Raji (cell line): ENCODE measurements around the gene ARFGAP3.

Experiments used
- POLR2A ChIP-seq: IDR thresholded peaks from 2 replicates; pipeline ENCODE4 v1.6.1; 2011; ENCODE audit warnings: low read depth, low read length, control low read depth; ENCODE audit not compliant: insufficient read depth

ARFGAP3 gene

GRCh38 chr22:42876041-42876440, 19.0 kb upstream of the ARFGAP3 start:
- TF ChIP-seq POLR2A: no peak

DNA sequence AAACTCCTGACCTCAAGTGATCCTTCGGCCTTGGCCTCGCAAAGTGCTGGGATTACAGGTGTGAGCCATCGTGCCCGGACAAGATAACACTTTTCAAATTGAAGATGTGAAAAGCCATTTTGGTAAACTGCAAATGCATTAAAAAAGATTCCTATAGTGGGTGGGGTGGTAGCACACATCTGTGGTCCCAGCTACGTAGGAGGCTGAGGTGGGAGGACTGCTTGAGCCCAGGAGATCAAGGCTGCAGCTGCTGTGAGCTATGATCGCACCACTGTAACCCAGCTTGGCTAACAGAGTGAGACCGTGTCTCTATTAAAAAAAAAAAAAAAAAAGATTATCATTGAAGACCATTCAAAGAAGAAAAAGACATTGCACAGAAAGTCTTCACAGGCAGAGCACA, 16.9 kb upstream of the ARFGAP3 start:
- TF ChIP-seq POLR2A: no peak

DNA sequence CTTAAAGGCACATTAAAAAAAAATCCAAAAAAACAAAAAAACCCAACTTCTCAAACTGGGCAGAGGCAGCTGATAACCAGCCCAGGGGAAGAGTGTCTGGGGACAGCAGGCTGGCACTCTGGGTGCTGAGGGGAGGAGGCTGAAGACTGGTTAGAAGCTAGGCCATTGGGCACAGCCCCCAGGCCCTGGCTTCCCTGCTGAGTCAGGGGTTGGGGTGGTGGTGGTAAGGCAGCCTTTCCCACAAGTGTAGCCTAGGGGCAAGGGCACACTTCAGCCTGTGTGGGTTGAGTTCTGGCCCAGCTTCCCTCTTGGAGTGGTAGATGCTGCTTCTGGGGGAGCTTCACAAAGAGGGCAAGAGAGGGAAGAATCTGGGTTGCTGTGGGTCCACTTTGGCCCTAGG, 16.3 kb upstream of the ARFGAP3 start:
- TF ChIP-seq POLR2A: no peak

- TF ChIP-seq POLR2A: no peak
These were observed 15.7 kb upstream of the ARFGAP3 start for GRCh38 chr22:42872821-42873220.

DNA sequence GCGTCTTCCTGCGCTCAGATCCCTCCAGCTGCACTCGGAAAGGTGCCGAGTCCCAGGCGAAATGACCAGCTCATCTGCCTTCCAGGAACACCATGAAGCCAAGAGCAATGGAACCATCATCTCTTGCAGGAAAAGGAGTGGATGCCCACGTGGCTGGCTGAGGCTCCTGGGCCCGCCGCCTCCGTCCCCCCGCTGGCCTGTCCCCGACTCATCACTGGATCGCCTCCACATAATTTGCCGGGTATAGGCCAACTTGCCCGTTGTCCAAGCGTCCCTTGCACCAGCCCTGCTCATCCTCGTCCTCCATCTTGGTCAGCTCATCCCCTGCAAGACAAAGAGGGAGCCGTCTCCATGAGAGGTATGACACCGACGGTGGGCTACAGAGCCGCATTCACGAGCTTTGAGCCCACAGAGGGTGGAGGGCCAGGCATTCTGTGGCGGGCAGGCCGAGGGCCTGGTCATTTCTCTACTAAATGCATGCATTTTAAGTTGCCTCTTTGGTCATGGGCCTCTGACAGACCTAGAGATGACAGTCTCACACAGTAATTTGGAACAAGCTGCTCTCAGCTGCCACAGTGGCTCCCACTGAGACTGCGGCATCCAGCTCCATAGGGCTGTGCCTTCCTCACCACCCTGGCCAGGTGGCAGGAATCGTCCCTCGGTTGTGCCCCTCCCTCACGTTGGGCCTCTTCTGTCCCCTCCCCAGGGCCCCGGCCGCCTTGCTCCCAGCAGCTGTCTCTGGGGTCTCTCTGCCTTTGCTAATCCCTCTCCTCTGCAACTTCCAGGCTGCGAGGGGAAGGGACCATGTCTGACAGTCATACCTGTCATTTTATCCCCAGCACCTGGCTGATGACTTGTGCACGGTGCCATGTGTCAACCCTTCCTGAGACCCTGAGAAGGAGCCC, 14.3 kb upstream of the ARFGAP3 start:
- TF ChIP-seq POLR2A: no peak

DNA sequence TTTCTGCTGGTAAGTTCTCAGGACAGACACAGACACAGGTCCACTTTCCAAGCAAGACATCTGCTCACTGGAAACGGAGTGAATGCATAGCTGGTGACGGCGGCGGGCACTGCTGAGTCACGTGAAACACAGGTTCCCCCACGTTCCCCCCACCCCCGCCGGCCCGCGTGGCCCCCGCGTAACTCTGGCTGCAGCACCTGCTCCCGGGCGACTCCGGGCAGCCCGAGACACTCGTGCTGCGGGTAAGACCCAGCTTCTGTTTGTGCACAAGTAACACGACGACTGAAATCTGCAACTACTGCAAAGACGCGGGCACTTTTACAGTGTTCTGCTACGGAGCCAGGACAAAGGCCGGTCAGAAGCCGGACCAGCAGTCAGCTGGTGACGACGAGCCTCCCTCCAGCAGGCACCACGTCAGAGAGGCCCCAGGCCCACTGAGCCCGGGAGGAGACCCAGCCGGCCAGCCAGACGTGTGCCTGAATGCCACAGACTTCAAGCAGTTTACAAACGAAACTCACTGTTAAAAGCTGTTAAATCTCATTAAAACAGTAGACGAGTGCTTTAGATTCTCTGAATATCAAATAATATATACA, 12.9 kb upstream of the ARFGAP3 start:
- TF ChIP-seq POLR2A: no peak

DNA sequence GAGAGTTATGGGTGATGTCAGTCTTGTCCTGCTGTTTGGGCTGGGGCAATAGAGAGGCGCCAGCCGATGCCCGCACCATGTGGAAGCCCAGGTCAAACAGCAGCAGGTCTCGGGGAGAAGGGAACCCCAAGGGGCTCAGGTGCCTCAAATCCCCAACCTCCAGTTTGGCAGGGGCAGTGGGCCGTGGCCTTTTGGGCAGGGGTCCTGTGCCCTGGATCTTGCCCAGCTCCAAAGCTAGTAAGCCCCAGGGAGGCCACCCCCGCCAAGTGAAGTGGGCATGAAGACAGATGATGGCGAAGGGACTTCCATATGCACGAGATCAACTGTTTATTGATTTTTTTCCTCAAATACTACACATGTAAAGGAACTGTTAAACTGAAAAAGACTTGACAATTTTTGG, 12.4 kb upstream of the ARFGAP3 start:
- TF ChIP-seq POLR2A: no peak

GRCh38 chr22:42868751-42869251, 11.7 kb upstream of the ARFGAP3 start:
- TF ChIP-seq POLR2A: no peak

- TF ChIP-seq POLR2A: no peak
These were observed 9.0 kb upstream of the ARFGAP3 start for GRCh38 chr22:42866100-42866499.

GRCh38 chr22:42865536-42865935, 8.5 kb upstream of the ARFGAP3 start:
- TF ChIP-seq POLR2A: no peak

- no peak for TF ChIP-seq POLR2A
These were observed 6.4 kb upstream of the ARFGAP3 start for GRCh38 chr22:42863349-42863961.

GRCh38 chr22:42862045-42862734, 5.1 kb upstream of the ARFGAP3 start:
- no peak for TF ChIP-seq POLR2A

DNA sequence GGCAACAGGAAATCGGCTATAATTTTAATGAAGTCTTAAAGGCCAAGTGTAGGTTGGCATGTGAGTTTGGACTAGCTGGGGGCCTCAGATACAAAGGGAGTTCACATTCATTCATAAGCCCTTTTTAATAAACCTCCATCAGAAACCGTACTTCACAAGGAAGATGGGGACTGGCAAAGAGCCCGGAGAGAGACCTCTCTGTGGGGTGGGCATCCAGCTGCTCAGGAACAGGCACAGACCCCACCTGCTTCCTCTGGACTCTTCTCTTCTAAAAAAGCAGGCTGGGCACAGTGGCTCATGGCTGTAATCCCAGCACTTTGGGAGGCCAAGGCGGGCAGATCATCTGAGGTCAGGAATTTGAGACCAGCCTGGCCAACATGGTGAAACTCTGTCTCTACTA, 3.9 kb upstream of the ARFGAP3 start:
- TF ChIP-seq POLR2A: no peak

DNA sequence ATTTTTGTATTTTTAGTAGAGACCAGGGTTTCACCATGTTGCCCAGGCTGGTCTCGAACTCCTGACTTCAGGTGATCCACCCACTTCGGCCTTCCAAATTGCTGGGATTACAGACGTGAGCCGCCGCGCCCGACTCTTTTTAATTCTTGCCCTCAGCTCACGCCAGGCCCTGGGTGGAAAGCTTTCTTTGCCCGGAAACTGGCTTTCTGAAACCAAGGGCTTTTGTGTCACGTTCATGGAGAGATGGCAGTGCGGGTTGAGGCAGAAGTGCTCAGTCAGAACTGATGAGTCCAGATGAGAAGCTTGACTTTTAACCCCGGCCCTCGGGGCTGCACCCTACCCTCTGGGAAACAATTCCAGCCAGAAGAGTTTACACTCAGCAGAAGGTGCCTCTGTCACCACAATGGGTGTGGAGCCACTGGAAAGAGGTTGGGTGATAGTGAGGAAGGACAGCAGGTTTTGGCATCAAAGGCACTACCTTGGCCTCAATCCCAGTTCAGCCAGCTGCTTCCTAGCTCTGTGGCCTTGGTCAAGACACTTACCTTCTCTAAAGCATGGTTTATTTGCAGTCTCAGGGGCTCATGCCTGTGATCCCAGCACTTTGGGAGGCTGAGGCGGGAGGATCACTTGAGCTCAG, 890 bp upstream of the ARFGAP3 start:
- no peak for TF ChIP-seq POLR2A
